ENCODE data around the gene EFCAB11. TPM values are rescaled to one million over a fixed set of nuclear protein-coding genes. Genes with fewer than 3 reads are reported as not detected.

Gene EFCAB11
- total and polyA plus RNA-seq, 4 donors, result 3.4 to 8.8 (median 6.3) TPM

- H3K36me3 ChIP-seq (ENCODE audit: control insufficient read depth in 1 of 2, insufficient read depth in 2 of 2, low read length in 1 of 2), result peaks cover 0 to 2% of the 10 kb centered on the region in 2 donors
- WGBS, 2 donors, result 84% methylated on average over 4 of the region's 4 CpGs
- no peaks in the 10 kb centered on the region for H3K4me1 ChIP-seq (ENCODE audit: control insufficient read depth in 1 of 2, insufficient read depth in 2 of 2, low read length in 2 of 2)
- no peak overlapping the region for H3K27ac ChIP-seq (ENCODE audit: low read depth in 1 of 2, low read length in 2 of 2)
- H3K27me3 ChIP-seq (ENCODE audit: control insufficient read depth in 1 of 2, insufficient read depth in 2 of 2, low read length in 1 of 2), result no peaks in the 10 kb centered on the region
- H3K9me3 ChIP-seq (ENCODE audit: control insufficient read depth, low read length), result peaks cover 3% of the 10 kb centered on the region
- DNase-seq (no peak), ATAC-seq (ENCODE audit: low FRiP score) (no peak)
- no peak overlapping the region for H3K4me3 ChIP-seq (ENCODE audit: low read length in 2 of 2)
- intact Hi-C loops (cut with DNase I), result loop anchor here in 1 of 2 donors (10.0 kb wide), 1 partner anchor 153 kb away; no protein-coding TSS in a partner anchor
Observed at GRCh38 chr14:89858089-89858488, 96.4 kb downstream of the EFCAB11 start.

GRCh38 chr14:89856871-89857345 lies 97.6 kb downstream of the EFCAB11 start:
- Histone ChIP-seq H3K4me3 (ENCODE audit: low read length in 2 of 2) (no peak overlapping the region), H3K27me3 (ENCODE audit: control insufficient read depth in 1 of 2, insufficient read depth in 2 of 2, low read length in 1 of 2) (no peaks in the 10 kb centered on the region), H3K27ac (ENCODE audit: low read depth in 1 of 2, low read length in 2 of 2) (no peak overlapping the region), H3K4me1 (ENCODE audit: control insufficient read depth in 1 of 2, insufficient read depth in 2 of 2, low read length in 2 of 2) (no peaks in the 10 kb centered on the region), H3K36me3 (ENCODE audit: control insufficient read depth in 1 of 2, insufficient read depth in 2 of 2, low read length in 1 of 2) (peaks cover 0 to 2% of the 10 kb centered on the region in 2 donors), H3K9me3 (ENCODE audit: control insufficient read depth, low read length) (peaks cover 3% of the 10 kb centered on the region)
- DNase-seq (no peak), ATAC-seq (ENCODE audit: low FRiP score) (no peak)
- WGBS, 2 donors, result 78 to 83% methylated on average over 1 of the region's 1 CpG
- intact Hi-C loops (cut with DNase I), result loop anchor here in 1 of 2 donors (10.0 kb wide), 1 partner anchor 152 kb away; no protein-coding TSS in a partner anchor

- Histone ChIP-seq H3K4me3 (ENCODE audit: low read length in 2 of 2) (no peak overlapping the region), H3K36me3 (ENCODE audit: control insufficient read depth in 1 of 2, insufficient read depth in 2 of 2, low read length in 1 of 2) (peaks cover 0 to 2% of the 10 kb centered on the region in 2 donors), H3K27me3 (ENCODE audit: control insufficient read depth in 1 of 2, insufficient read depth in 2 of 2, low read length in 1 of 2) (no peaks in the 10 kb centered on the region), H3K9me3 (ENCODE audit: control insufficient read depth, low read length) (peaks cover 1% of the 10 kb centered on the region), H3K4me1 (ENCODE audit: control insufficient read depth in 1 of 2, insufficient read depth in 2 of 2, low read length in 2 of 2) (no peaks in the 10 kb centered on the region), H3K27ac (ENCODE audit: low read depth in 1 of 2, low read length in 2 of 2) (no peak overlapping the region)
- WGBS, 2 donors, result 51 to 55% methylated on average over 8 of the region's 8 CpGs
- intact Hi-C loops (cut with DNase I), result loop anchor here in 1 of 2 donors (10.0 kb wide), 1 partner anchor 151 kb away; no protein-coding TSS in a partner anchor
- ATAC-seq (ENCODE audit: low FRiP score) (no peak), DNase-seq (no peak)
Observed at GRCh38 chr14:89855961-89856656, 98.4 kb downstream of the EFCAB11 start.

- H3K4me3 ChIP-seq (ENCODE audit: low read length in 2 of 2), result no peak overlapping the region
- H3K27ac ChIP-seq (ENCODE audit: low read depth in 1 of 2, low read length in 2 of 2), result no peak overlapping the region
- H3K9me3 ChIP-seq (ENCODE audit: control insufficient read depth, low read length), result no peaks in the 10 kb centered on the region
- no peaks in the 10 kb centered on the region for H3K27me3 ChIP-seq (ENCODE audit: control insufficient read depth in 1 of 2, insufficient read depth in 2 of 2, low read length in 1 of 2)
- peaks cover 0 to 2% of the 10 kb centered on the region in 2 donors for H3K36me3 ChIP-seq (ENCODE audit: control insufficient read depth in 1 of 2, insufficient read depth in 2 of 2, low read length in 1 of 2)
- DNase-seq (no peak), ATAC-seq (ENCODE audit: low FRiP score) (no peak)
- no peaks in the 10 kb centered on the region for H3K4me1 ChIP-seq (ENCODE audit: control insufficient read depth in 1 of 2, insufficient read depth in 2 of 2, low read length in 2 of 2)
- intact Hi-C loops (cut with DNase I), result loop anchor here in 1 of 2 donors (5.0 to 10.0 kb wide), 2 partner anchors 149 to 822 kb away; no protein-coding TSS in a partner anchor
- 84 to 88% methylated on average over 8 of the region's 8 CpGs for WGBS, 2 donors
Observed at GRCh38 chr14:89853936-89854693, 100.4 kb downstream of the EFCAB11 start.

- no peaks in the 10 kb centered on the region for H3K27me3 ChIP-seq (ENCODE audit: control insufficient read depth in 1 of 2, insufficient read depth in 2 of 2, low read length in 1 of 2)
- 59 to 65% methylated on average over 1 of the region's 1 CpG for WGBS, 2 donors
- ATAC-seq (ENCODE audit: low FRiP score) (no peak), DNase-seq (no peak)
- H3K9me3 ChIP-seq (ENCODE audit: control insufficient read depth, low read length), result no peaks in the 10 kb centered on the region
- H3K27ac ChIP-seq (ENCODE audit: low read depth in 1 of 2, low read length in 2 of 2), result no peak overlapping the region
- intact Hi-C loops (cut with DNase I), result loop anchor here in 1 of 2 donors (5.0 to 10.0 kb wide), 2 partner anchors 146 to 819 kb away; no protein-coding TSS in a partner anchor
- no peak overlapping the region for H3K4me3 ChIP-seq (ENCODE audit: low read length in 2 of 2)
- H3K36me3 ChIP-seq (ENCODE audit: control insufficient read depth in 1 of 2, insufficient read depth in 2 of 2, low read length in 1 of 2), result no peaks in the 10 kb centered on the region
- H3K4me1 ChIP-seq (ENCODE audit: control insufficient read depth in 1 of 2, insufficient read depth in 2 of 2, low read length in 2 of 2), result no peaks in the 10 kb centered on the region
Observed at GRCh38 chr14:89851106-89851505, 103.4 kb downstream of the EFCAB11 start.

- Histone ChIP-seq H3K4me1 (ENCODE audit: control insufficient read depth in 1 of 2, insufficient read depth in 2 of 2, low read length in 2 of 2) (no peaks in the 10 kb centered on the region), H3K27ac (ENCODE audit: low read depth in 1 of 2, low read length in 2 of 2) (no peak overlapping the region), H3K4me3 (ENCODE audit: low read length in 2 of 2) (no peak overlapping the region), H3K36me3 (ENCODE audit: control insufficient read depth in 1 of 2, insufficient read depth in 2 of 2, low read length in 1 of 2) (no peaks in the 10 kb centered on the region), H3K9me3 (ENCODE audit: control insufficient read depth, low read length) (no peaks in the 10 kb centered on the region), H3K27me3 (ENCODE audit: control insufficient read depth in 1 of 2, insufficient read depth in 2 of 2, low read length in 1 of 2) (no peaks in the 10 kb centered on the region)
- DNase-seq, result no peak
- 78 to 92% methylated on average over 1 of the region's 1 CpG for WGBS, 2 donors
- ATAC-seq (ENCODE audit: low FRiP score), result no peak
- intact Hi-C loops (cut with DNase I), result loop anchor here (5.0 to 10.0 kb wide), 4 partner anchors 145 to 818 kb away; partner anchors contain the start of gene FOXN3 (in 1 of the 2)
Observed at GRCh38 chr14:89849931-89850330, 104.6 kb downstream of the EFCAB11 start.

GRCh38 chr14:89848165-89848564 lies 106.4 kb downstream of the EFCAB11 start:
- H3K9me3 ChIP-seq (ENCODE audit: control insufficient read depth, low read length), result no peaks in the 10 kb centered on the region
- no peaks in the 10 kb centered on the region for H3K4me1 ChIP-seq (ENCODE audit: control insufficient read depth in 1 of 2, insufficient read depth in 2 of 2, low read length in 2 of 2)
- H3K4me3 ChIP-seq (ENCODE audit: low read length in 2 of 2), result no peak overlapping the region
- H3K27me3 ChIP-seq (ENCODE audit: control insufficient read depth in 1 of 2, insufficient read depth in 2 of 2, low read length in 1 of 2), result no peaks in the 10 kb centered on the region
- intact Hi-C loops (cut with DNase I), result loop anchor here (5.0 to 10.0 kb wide), 2 partner anchors 423 to 431 kb away; partner anchors contain the start of gene FOXN3 (in 1 of the 2)
- no peak overlapping the region for H3K27ac ChIP-seq (ENCODE audit: low read depth in 1 of 2, low read length in 2 of 2)
- 8 to 9% methylated on average over 2 of the region's 2 CpGs for WGBS, 2 donors
- no peak for ATAC-seq (ENCODE audit: low FRiP score)
- H3K36me3 ChIP-seq (ENCODE audit: control insufficient read depth in 1 of 2, insufficient read depth in 2 of 2, low read length in 1 of 2), result no peaks in the 10 kb centered on the region
- DNase-seq, result no peak

- DNase-seq, result no peak
- Histone ChIP-seq H3K4me3 (ENCODE audit: low read length in 2 of 2) (no peak overlapping the region), H3K9me3 (ENCODE audit: control insufficient read depth, low read length) (no peaks in the 10 kb centered on the region), H3K4me1 (ENCODE audit: control insufficient read depth in 1 of 2, insufficient read depth in 2 of 2, low read length in 2 of 2) (no peaks in the 10 kb centered on the region), H3K36me3 (ENCODE audit: control insufficient read depth in 1 of 2, insufficient read depth in 2 of 2, low read length in 1 of 2) (no peaks in the 10 kb centered on the region), H3K27ac (ENCODE audit: low read depth in 1 of 2, low read length in 2 of 2) (peak overlapping the region in 1 of 2 donors; percentile 14), H3K27me3 (ENCODE audit: control insufficient read depth in 1 of 2, insufficient read depth in 2 of 2, low read length in 1 of 2) (no peaks in the 10 kb centered on the region)
- ATAC-seq (ENCODE audit: low FRiP score), result no peak
- 12% methylated on average over 5 of the region's 5 CpGs for whole genome bisulfite sequencing, 2 donors
- intact Hi-C loops (cut with DNase I), result loop anchor here (5.0 to 10.0 kb wide), 2 partner anchors 421 to 428 kb away; partner anchors contain the start of gene FOXN3 (in 1 of the 2)
Observed at GRCh38 chr14:89845346-89845745, 109.2 kb downstream of the EFCAB11 start.
